GM12878 (cell line): Measurements from ENCODE around the gene QRFP. TPM values are rescaled to one million over a fixed set of nuclear protein-coding genes. Genes with fewer than 3 reads are reported as not detected.

Experiments
- ATAC-seq: fragments of 200-7000 bp; cut with Tn5 transposase; 3 replicates; pipeline ENCODE4 v1.9.1; 2020; ENCODE audit warnings: mild to moderate bottlenecking, moderate library complexity
- BruUV-seq: library from RNA; stranded (reverse); fragments of 400-500 nt; replicated peaks from 2 replicates; lab custom pipeline; 2021; lab: Mats Ljungman, UMichigan
- CTCF ChIA-PET: fragments of 300-600 bp; sonication (Branson Sonifier 250); formaldehyde crosslinking; extraction: SDS; loops from one replicate; lab custom pipeline; 2021; ENCODE audit warnings: inconsistent platforms; lab: Yijun Ruan, JAX
- POLR2A ChIA-PET: fragments of 350-600 bp; formaldehyde crosslinking; extraction: SDS; loops from one replicate; lab custom pipeline; 2021; ENCODE audit warnings: inconsistent platforms; lab: Charles Lee
- RAD21 ChIA-PET: fragments of 300-600 bp; sonication (Branson Sonifier 250); formaldehyde crosslinking; loops from one replicate; lab custom pipeline; 2023; ENCODE audit warnings: antibody characterized with exemption; ENCODE audit not compliant: unreplicated experiment; lab: Charles Lee
- SMC1A ChIA-PET: fragments of 300-600 bp; sonication (Branson Sonifier 250); formaldehyde crosslinking; loops from one replicate; lab custom pipeline; 2023; ENCODE audit not compliant: unreplicated experiment, uncharacterized antibody; lab: Charles Lee
- DNase-seq: peaks from one replicate; pipeline ENCODE4 v3.0.0-alpha.2; 2011; ENCODE audit warnings: low read depth, low spot score
- FAIRE-seq: peaks from 3 replicates; lab custom pipeline; 2011; peaks lifted over from hg19 to GRCh38; lab: Jason Lieb, UNC
- H2AFZ ChIP-seq: 2 replicates; pipeline ENCODE4 v1.6.0; 2011; ENCODE audit warnings: low read depth, low read length, control low read depth; ENCODE audit not compliant: control insufficient read depth
- H3K27ac ChIP-seq: 2 replicates; pipeline ENCODE4 v1.5.1; 2011; ENCODE audit warnings: control low read depth; ENCODE audit not compliant: control insufficient read depth, insufficient read depth
- H3K27me3 ChIP-seq, 2 experiments: replicated peaks in 1 of 2; 2 replicates each; pipeline versions ENCODE4 v1.6.0 to v1.6.1; 2011; ENCODE audit warnings: low read length in 1 of 2; ENCODE audit not compliant: control insufficient read depth in 2 of 2, insufficient read depth in 2 of 2
- H3K36me3 ChIP-seq, 2 experiments: 2 replicates each; pipeline ENCODE4 v1.5.1; 2011; ENCODE audit warnings: low read length in 1 of 2; ENCODE audit not compliant: control insufficient read depth in 2 of 2, insufficient read depth in 2 of 2
- H3K4me1 ChIP-seq: 2 replicates; pipeline ENCODE4 v1.6.1; 2011; ENCODE audit warnings: mild to moderate bottlenecking, low read length, moderate library complexity, mixed read lengths; ENCODE audit not compliant: control insufficient read depth, insufficient read depth
- H3K4me2 ChIP-seq: 2 replicates; pipeline ENCODE4 v1.6.0; 2011; ENCODE audit warnings: control low read depth; ENCODE audit not compliant: control insufficient read depth, insufficient read depth
- H3K4me3 ChIP-seq: fragments of 200-600 bp; sonication (generic); 2 replicates; pipeline ENCODE4 v1.5.1; 2016
- H3K79me2 ChIP-seq: 2 replicates; pipeline ENCODE4 v1.6.0; 2011; ENCODE audit warnings: low read length; ENCODE audit not compliant: control insufficient read depth, insufficient read depth
- H3K9ac ChIP-seq: 2 replicates; pipeline ENCODE4 v1.8.0; 2011; ENCODE audit warnings: low read length, control low read depth, mixed read lengths; ENCODE audit not compliant: control insufficient read depth, insufficient read depth
- H3K9me3 ChIP-seq: replicated peaks from 3 replicates; pipeline ENCODE4 v1.5.1; 2011; ENCODE audit warnings: mild to moderate bottlenecking, low read length; ENCODE audit not compliant: control insufficient read depth, insufficient read depth
- H4K20me1 ChIP-seq: 2 replicates; pipeline ENCODE4 v1.6.0; 2011; ENCODE audit not compliant: control insufficient read depth, insufficient read depth
- BMI1 ChIP-seq: fragments of 450-650 bp; IDR thresholded peaks from 2 replicates; pipeline ENCODE4 v1.6.1; 2016; ENCODE audit warnings: mild to moderate bottlenecking, moderate library complexity, borderline replicate concordance
- HDGF ChIP-seq: fragments of 450-650 bp; IDR thresholded peaks from 2 replicates; pipeline ENCODE4 v1.6.1; 2016; ENCODE audit warnings: antibody characterized with exemption
- JUNB ChIP-seq: IDR thresholded peaks from 2 replicates; pipeline ENCODE4 v1.6.1; 2016; ENCODE audit warnings: antibody characterized with exemption, mild to moderate bottlenecking
- MEF2B ChIP-seq: fragments of 450-650 bp; IDR thresholded peaks from 2 replicates; pipeline ENCODE4 v1.6.1; 2018; ENCODE audit warnings: mild to moderate bottlenecking, moderate library complexity; ENCODE audit not compliant: partially characterized antibody, poor library complexity, severe bottlenecking
- MTA3 ChIP-seq: IDR thresholded peaks from 2 replicates; pipeline ENCODE4 v1.6.1; 2012; ENCODE audit warnings: low read length, inconsistent platforms, borderline replicate concordance
- MYC ChIP-seq: IDR thresholded peaks from 2 replicates; pipeline ENCODE4 v1.6.1; 2011; ENCODE audit warnings: mild to moderate bottlenecking, low read length, moderate library complexity, inconsistent platforms; ENCODE audit not compliant: insufficient read depth, insufficient replicate concordance, insufficient read length, severe bottlenecking
- NFYB ChIP-seq: IDR thresholded peaks from 2 replicates; pipeline ENCODE4 v1.6.1; 2011; ENCODE audit warnings: low read depth, mild to moderate bottlenecking, low read length, improper control_type of control experiment, moderate library complexity; ENCODE audit not compliant: insufficient read depth
- PML ChIP-seq: IDR thresholded peaks from 2 replicates; pipeline ENCODE4 v1.6.1; 2012; ENCODE audit warnings: low read length, inconsistent platforms
- POU2F2 ChIP-seq: IDR thresholded peaks from 3 replicates; pipeline ENCODE4 v1.6.1; 2011; ENCODE audit warnings: low read depth, mild to moderate bottlenecking, low read length, borderline replicate concordance
- SMARCA5 ChIP-seq: fragments of 450-650 bp; IDR thresholded peaks from 2 replicates; pipeline ENCODE4 v1.6.1; 2017; ENCODE audit warnings: mild to moderate bottlenecking
- SREBF2 ChIP-seq: IDR thresholded peaks from 2 replicates; pipeline ENCODE4 v1.6.1; 2012; ENCODE audit warnings: mild to moderate bottlenecking, low read length
- ZNF274 ChIP-seq: IDR thresholded peaks from one replicate; pipeline ENCODE4 v1.8.0; 2011; ENCODE audit not compliant: insufficient read length, insufficient read depth
- WGBS: methylation state at CpG from one replicate; pipeline ENCODE4 v1.1.6; 2016; ENCODE audit warnings: low lambda C conversion rate; ENCODE audit not compliant: insufficient replicate concordance, insufficient coverage; ENCODE audit errors: missing lambda C conversion rate; 5-methylcytosine and 5-hydroxymethylcytosine counted together
- in situ Hi-C: fragments of 300-500 bp; cut with MboI; formaldehyde crosslinking; loops from 9 replicates; pipeline ENCODE4 v1.14.3; 2018; ENCODE audit warnings: mixed read lengths
- intact Hi-C: fragments of 100-400 bp; cut with micrococcal nuclease; formaldehyde crosslinking; loops from one replicate; pipeline ENCODE4 v1.14.2; 2022; ENCODE audit not compliant: unreplicated experiment
- polyA plus RNA-seq, 11 experiments: library from polyadenylated mRNA; depleted of rRNA in 4 of 11; unstranded in 6 of 11; stranded (reverse) in 5 of 11; fragments of >200 nt; fragmentation: Nextera tagmentation in 4 of 11; fragmentation: Illumina TruSeq in 1 of 11; extraction: Ambion mirVana in 4 of 11; extraction: Trizol in 1 of 11; gene quantifications; 1 replicate in 1 of 11; 2 replicates in 10 of 11; pipeline versions ENCODE4 v1.2.1 to v1.2.3, GENCODE V29; 2011 to 2016; ENCODE audit warnings: inconsistent platforms in 2 of 11, missing spikeins in 2 of 11, low read depth in 1 of 11
- total RNA-seq, 4 experiments: library from RNA; depleted of rRNA in 3 of 4; stranded (reverse); fragments of >200 nt in 3 of 4; fragmentation: Illumina TruSeq in 1 of 4; extraction: Trizol in 1 of 4; gene quantifications; 2 replicates each; pipeline versions ENCODE4 v1.2.1 to v1.2.3, GENCODE V29; 2013 to 2021
- TF ChIP-seq, protein P1 (sequence below): IDR thresholded peaks from 2 replicates; pipeline ENCODE4 v1.6.1; 2012; ENCODE audit warnings: low read depth, low read length, improper control_type of control experiment
- TF ChIP-seq, protein P2 (sequence below): fragments of 450-650 bp; IDR thresholded peaks from 2 replicates; pipeline ENCODE4 v1.6.1; 2017; ENCODE audit warnings: low read depth, mild to moderate bottlenecking, moderate library complexity
- TF ChIP-seq, protein P3 (sequence below): IDR thresholded peaks from 2 replicates; pipeline ENCODE4 v1.6.1; 2011; ENCODE audit warnings: mild to moderate bottlenecking, low read depth, low read length, moderate library complexity; ENCODE audit not compliant: insufficient replicate concordance
- TF ChIP-seq, protein P4 (sequence below): IDR thresholded peaks from 2 replicates; pipeline ENCODE4 v1.6.1; 2012; ENCODE audit warnings: mild to moderate bottlenecking, low read depth, low read length

Gene QRFP
- total and polyA plus RNA-seq, 10 of the 15 experiments (the other 5 are each of a cell fraction or from before 2014, with no cell fraction given): not detected

DNA sequence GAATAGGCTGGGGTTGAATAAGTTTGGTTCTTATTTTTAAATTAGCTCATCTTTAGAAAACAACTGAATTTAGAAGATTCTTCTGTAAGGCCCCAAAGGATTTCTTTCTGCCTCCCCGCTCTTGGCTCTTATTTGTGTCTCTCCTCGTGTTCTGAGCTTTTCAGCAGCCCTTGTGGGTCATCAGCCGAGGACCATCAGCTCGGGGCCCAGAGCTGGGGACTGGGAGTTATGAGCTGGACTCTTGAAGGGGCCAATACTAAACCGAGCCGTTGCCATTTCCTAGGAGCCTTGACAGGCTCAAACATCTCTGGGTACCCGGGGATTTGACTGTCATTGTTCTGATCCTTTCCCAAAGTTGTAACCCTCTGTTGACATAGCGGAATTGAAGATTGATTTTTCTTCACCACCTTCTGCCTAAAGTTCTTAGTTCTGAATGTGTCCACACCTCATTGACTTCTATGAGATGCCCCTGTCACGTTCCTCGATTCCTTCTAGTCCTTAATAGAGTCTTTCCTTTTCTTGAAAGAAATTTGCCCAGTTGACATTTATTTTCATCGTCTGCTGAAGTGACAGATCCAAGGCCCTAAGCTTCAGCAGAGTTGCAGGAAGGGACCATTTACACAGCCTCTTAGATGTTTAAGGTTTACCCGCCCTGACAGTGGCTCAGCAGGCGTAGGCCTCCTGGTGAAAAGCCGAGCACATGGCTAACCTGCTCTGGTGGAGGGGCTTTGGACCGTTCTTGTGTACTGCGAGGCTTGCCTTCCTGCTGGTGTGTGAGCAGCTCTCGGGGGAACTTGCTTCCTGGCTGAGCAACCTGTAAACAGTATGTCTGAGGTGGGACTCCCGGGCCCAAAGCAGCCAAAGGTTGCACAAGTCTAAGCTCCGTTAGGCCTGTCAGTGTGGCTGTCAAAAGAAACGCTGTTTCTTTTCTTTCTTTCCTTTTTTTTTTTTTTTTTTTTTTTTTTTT, 37.6 kb downstream of the QRFP start:
- no peaks in the 10 kb centered on the region for H3K27me3 ChIP-seq
- H3K4me2 ChIP-seq: no peak overlapping the region
- no peaks in the 10 kb centered on the region for H3K79me2 ChIP-seq
- no peak overlapping the region for H3K27ac ChIP-seq
- intact Hi-C loops (no loop called here), in situ Hi-C loops (no loop called here)
- RAD21 ChIA-PET: interaction anchor here (0.5 kb wide), 1 partner anchor 47 kb away, joined by 4 read pairs; no protein-coding TSS in a partner anchor
- SMC1A ChIA-PET: interaction anchor here (0.6 to 2.2 kb wide), 4 partner anchors 13 to 144 kb away, joined by 3 to 8 read pairs (median 5); no protein-coding TSS in a partner anchor
- H3K9ac ChIP-seq: no peak overlapping the region
- H3K36me3 ChIP-seq: peaks cover 20 to 21% of the 10 kb centered on the region in 2 experiments; a peak in 3 of 4 replicates
- FAIRE-seq (no peak), ATAC-seq (no peak), DNase-seq (no peak)
- no peaks in the 10 kb centered on the region for H3K4me1 ChIP-seq
- no peaks in the 10 kb centered on the region for H4K20me1 ChIP-seq
- POLR2A ChIA-PET: interaction anchor here (0.5 to 1.5 kb wide), 2 partner anchors 11 to 22 kb away, joined by 4 to 6 read pairs; no protein-coding TSS in a partner anchor
- 93% methylated on average over 20 of the region's 20 CpGs for WGBS
- CTCF ChIA-PET: interaction anchor here (1.1 to 2.0 kb wide), 11 partner anchors 13 to 177 kb away, joined by 3 to 11 read pairs (median 4); partner anchors contain the start of gene EXOSC2
- BruUV-seq: no TSS peak
- no peak overlapping the region for H2AFZ ChIP-seq
- no peak overlapping the region for H3K4me3 ChIP-seq
- no peaks in the 10 kb centered on the region for H3K9me3 ChIP-seq
- no peak for TF ChIP-seq SREBF2
- TF ChIP-seq MEF2B: no peak
- TF ChIP-seq, protein P1, sequence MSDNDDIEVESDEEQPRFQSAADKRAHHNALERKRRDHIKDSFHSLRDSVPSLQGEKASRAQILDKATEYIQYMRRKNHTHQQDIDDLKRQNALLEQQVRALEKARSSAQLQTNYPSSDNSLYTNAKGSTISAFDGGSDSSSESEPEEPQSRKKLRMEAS: no peak
- TF ChIP-seq BMI1: no peak
- TF ChIP-seq, protein P2, sequence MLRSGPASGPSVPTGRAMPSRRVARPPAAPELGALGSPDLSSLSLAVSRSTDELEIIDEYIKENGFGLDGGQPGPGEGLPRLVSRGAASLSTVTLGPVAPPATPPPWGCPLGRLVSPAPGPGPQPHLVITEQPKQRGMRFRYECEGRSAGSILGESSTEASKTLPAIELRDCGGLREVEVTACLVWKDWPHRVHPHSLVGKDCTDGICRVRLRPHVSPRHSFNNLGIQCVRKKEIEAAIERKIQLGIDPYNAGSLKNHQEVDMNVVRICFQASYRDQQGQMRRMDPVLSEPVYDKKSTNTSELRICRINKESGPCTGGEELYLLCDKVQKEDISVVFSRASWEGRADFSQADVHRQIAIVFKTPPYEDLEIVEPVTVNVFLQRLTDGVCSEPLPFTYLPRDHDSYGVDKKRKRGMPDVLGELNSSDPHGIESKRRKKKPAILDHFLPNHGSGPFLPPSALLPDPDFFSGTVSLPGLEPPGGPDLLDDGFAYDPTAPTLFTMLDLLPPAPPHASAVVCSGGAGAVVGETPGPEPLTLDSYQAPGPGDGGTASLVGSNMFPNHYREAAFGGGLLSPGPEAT: no peak
- no peak for TF ChIP-seq MYC
- TF ChIP-seq SMARCA5: no peak
- TF ChIP-seq MTA3: no peak
- TF ChIP-seq PML: no peak
- TF ChIP-seq ZNF274: no peak
- no peak for TF ChIP-seq NFYB
- no peak for TF ChIP-seq JUNB
- TF ChIP-seq, protein P3, sequence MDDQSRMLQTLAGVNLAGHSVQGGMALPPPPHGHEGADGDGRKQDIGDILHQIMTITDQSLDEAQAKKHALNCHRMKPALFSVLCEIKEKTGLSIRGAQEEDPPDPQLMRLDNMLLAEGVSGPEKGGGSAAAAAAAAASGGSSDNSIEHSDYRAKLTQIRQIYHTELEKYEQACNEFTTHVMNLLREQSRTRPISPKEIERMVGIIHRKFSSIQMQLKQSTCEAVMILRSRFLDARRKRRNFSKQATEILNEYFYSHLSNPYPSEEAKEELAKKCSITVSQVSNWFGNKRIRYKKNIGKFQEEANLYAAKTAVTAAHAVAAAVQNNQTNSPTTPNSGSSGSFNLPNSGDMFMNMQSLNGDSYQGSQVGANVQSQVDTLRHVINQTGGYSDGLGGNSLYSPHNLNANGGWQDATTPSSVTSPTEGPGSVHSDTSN: no peak
- TF ChIP-seq, protein P4, sequence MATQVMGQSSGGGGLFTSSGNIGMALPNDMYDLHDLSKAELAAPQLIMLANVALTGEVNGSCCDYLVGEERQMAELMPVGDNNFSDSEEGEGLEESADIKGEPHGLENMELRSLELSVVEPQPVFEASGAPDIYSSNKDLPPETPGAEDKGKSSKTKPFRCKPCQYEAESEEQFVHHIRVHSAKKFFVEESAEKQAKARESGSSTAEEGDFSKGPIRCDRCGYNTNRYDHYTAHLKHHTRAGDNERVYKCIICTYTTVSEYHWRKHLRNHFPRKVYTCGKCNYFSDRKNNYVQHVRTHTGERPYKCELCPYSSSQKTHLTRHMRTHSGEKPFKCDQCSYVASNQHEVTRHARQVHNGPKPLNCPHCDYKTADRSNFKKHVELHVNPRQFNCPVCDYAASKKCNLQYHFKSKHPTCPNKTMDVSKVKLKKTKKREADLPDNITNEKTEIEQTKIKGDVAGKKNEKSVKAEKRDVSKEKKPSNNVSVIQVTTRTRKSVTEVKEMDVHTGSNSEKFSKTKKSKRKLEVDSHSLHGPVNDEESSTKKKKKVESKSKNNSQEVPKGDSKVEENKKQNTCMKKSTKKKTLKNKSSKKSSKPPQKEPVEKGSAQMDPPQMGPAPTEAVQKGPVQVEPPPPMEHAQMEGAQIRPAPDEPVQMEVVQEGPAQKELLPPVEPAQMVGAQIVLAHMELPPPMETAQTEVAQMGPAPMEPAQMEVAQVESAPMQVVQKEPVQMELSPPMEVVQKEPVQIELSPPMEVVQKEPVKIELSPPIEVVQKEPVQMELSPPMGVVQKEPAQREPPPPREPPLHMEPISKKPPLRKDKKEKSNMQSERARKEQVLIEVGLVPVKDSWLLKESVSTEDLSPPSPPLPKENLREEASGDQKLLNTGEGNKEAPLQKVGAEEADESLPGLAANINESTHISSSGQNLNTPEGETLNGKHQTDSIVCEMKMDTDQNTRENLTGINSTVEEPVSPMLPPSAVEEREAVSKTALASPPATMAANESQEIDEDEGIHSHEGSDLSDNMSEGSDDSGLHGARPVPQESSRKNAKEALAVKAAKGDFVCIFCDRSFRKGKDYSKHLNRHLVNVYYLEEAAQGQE: no peak
- TF ChIP-seq HDGF: no peak
- TF ChIP-seq POU2F2: no peak
